ENCODE measurements around the gene SMIM34.
"Not testable (repeated sequence)": the region's sequence is repeated elsewhere in the genome, so short reads cannot be mapped to it uniquely, and the experiment has no call there.

- TF ChIP-seq CTCF (IDR thresholded peaks at IDR 0.05; ENCODE audit: borderline replicate concordance, extremely low read depth, low read length, poor library complexity, severe bottlenecking); EZH2 (IDR thresholded peaks at IDR 0.05; ENCODE audit: borderline replicate concordance, low read depth, low read length, severe bottlenecking): not testable (repeated sequence)
These were observed 19.0 kb downstream of the SMIM34 start for GRCh38 chr21:34404742-34405141.

Measured in DND-41 (cell line).